ENCODE results near the gene CELA2B.
A peak's percentile ranks its signal among the peaks of the same experiment; 100 is the strongest.

CELA2B gene

GRCh38 chr1:15500184-15501178 is 24.6 kb downstream of the CELA2B start:
- DNase-seq (ENCODE audit: low read depth): no peak
- TF ChIP-seq, protein P1, sequence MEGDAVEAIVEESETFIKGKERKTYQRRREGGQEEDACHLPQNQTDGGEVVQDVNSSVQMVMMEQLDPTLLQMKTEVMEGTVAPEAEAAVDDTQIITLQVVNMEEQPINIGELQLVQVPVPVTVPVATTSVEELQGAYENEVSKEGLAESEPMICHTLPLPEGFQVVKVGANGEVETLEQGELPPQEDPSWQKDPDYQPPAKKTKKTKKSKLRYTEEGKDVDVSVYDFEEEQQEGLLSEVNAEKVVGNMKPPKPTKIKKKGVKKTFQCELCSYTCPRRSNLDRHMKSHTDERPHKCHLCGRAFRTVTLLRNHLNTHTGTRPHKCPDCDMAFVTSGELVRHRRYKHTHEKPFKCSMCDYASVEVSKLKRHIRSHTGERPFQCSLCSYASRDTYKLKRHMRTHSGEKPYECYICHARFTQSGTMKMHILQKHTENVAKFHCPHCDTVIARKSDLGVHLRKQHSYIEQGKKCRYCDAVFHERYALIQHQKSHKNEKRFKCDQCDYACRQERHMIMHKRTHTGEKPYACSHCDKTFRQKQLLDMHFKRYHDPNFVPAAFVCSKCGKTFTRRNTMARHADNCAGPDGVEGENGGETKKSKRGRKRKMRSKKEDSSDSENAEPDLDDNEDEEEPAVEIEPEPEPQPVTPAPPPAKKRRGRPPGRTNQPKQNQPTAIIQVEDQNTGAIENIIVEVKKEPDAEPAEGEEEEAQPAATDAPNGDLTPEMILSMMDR (IDR thresholded peaks at IDR 0.05; ENCODE audit: low read length, missing control alignments): no peak
- H3K4me3 ChIP-seq (replicated peaks; ENCODE audit: low read depth, low read length): no peak overlapping the region

DNA sequence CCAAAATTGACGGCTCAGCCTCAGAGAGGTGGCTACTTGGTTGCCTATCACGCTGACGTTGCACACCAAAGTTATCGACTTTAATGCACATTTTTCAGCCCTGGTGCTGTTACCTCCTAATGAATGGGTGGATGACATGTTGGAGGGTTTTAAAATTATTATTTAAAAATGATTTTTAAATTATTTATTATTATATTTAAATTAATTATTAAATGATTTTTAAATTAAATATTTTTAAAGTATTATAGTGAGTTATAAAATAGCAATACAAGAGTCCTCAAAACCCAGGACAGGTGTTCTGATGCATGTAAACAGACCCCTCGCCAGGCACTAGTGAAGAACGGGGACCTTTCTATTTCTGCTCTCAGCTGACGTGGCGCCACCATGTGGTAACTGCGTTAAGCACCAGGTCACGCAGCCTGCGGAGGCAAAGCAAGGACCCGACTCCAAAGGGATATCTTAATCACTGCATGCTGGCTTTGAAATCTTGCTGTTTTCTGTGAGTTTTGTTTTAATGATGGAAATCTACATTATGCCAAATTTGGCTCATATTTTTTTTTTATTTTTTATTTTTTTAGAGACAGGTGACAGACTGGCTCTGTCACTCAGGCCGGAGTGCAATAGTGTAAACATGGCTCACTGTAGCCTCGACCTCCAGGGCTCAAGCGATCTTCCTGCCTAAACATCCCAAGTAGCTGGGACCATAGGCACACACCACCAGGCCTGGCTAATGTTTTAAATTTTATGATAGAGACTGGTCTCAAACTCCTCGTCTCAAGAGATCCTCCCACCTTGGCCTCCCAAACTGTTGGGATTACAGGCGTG is 25.5 kb downstream of the CELA2B start:
- no peak overlapping the region for H3K4me3 ChIP-seq (replicated peaks; ENCODE audit: low read depth, low read length)
- peak; percentile 61 for DNase-seq (ENCODE audit: low read depth)
- TF ChIP-seq, protein P1 (IDR thresholded peaks at IDR 0.05; ENCODE audit: low read length, missing control alignments): peak; percentile 86

- TF ChIP-seq, protein P1 (IDR thresholded peaks at IDR 0.05; ENCODE audit: low read length, missing control alignments): no peak
- DNase-seq (ENCODE audit: low read depth): no peak
- H3K4me3 ChIP-seq (replicated peaks; ENCODE audit: low read depth, low read length): no peak overlapping the region
These were observed 28.5 kb downstream of the CELA2B start for GRCh38 chr1:15504436-15504835.

DNA sequence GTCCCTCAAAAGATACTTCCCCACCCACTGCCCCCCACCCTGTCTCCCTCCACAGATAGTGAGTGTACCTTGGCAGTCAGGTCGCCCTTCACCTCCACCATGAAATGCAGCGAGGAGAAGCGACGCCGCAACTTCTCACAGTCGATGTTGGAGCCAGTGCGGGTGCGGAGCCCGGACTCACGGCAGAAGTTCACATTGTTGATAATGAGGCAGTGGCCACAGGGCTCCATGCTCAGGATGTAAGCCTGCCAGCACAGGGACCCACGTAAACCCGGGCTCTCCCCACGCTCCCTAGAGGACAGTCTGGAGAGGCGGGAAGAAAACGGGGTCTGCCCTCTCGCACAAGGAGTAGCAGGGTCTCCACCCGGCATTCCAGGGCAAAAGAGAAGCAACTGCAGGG is 30.9 kb downstream of the CELA2B start:
- TF ChIP-seq, protein P1 (IDR thresholded peaks at IDR 0.05; ENCODE audit: low read length, missing control alignments): no peak
- DNase-seq (ENCODE audit: low read depth): no peak
- no peak overlapping the region for H3K4me3 ChIP-seq (replicated peaks; ENCODE audit: low read depth, low read length)

GRCh38 chr1:15507278-15507677 is 31.4 kb downstream of the CELA2B start:
- TF ChIP-seq, protein P1 (IDR thresholded peaks at IDR 0.05; ENCODE audit: low read length, missing control alignments): no peak
- no peak overlapping the region for H3K4me3 ChIP-seq (replicated peaks; ENCODE audit: low read depth, low read length)
- no peak for DNase-seq (ENCODE audit: low read depth)

DNA sequence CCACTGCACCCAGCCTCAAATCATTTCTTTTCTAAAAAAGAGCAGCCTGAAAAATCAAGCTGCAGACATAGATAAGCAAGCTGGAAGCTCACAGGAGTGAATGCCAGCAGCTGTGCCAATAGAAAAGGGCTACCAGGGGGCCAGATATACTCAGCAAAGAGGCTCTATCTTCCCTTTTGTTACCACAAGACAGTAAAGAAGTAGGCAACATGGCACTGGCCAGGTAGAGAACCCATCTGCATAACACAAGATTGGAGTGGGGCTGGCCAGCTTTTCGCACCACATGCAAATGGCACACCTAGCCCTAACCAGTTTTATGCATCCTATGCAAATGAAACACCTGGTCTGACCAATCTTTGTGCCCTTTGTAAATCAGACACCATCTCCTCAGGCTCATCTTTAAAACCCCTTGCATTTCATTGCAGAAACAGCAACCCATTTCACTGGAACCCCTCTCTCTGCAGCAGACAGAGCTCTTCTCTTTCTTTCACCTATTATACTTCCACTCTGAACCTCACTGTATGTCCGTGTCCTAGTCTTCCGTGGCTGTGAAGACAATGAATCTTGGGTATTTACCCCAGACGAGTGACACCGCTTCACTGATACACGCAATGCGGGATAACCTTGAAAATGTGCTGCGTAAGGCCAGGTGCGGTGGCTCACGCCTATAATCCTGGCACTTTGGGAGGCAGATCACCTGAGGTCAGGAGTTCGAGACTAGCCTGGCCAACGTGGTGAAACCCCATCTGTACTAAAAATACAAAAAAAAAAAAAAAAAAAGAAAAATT is 33.0 kb downstream of the CELA2B start:
- TF ChIP-seq, protein P1 (IDR thresholded peaks at IDR 0.05; ENCODE audit: low read length, missing control alignments): no peak
- no peak for DNase-seq (ENCODE audit: low read depth)
- no peak overlapping the region for H3K4me3 ChIP-seq (replicated peaks; ENCODE audit: low read depth, low read length)
